HG03521 (cell line): ENCODE results near the gene APOM.

ENCODE experiments used
- ATAC-seq: cut with Tn5 transposase; IDR thresholded peaks from one replicate; pipeline ENCODE4 v1.9.1; 2021; ENCODE audit warnings: mild to moderate bottlenecking, moderate library complexity; ENCODE audit not compliant: unreplicated experiment

The APOM gene

DNA sequence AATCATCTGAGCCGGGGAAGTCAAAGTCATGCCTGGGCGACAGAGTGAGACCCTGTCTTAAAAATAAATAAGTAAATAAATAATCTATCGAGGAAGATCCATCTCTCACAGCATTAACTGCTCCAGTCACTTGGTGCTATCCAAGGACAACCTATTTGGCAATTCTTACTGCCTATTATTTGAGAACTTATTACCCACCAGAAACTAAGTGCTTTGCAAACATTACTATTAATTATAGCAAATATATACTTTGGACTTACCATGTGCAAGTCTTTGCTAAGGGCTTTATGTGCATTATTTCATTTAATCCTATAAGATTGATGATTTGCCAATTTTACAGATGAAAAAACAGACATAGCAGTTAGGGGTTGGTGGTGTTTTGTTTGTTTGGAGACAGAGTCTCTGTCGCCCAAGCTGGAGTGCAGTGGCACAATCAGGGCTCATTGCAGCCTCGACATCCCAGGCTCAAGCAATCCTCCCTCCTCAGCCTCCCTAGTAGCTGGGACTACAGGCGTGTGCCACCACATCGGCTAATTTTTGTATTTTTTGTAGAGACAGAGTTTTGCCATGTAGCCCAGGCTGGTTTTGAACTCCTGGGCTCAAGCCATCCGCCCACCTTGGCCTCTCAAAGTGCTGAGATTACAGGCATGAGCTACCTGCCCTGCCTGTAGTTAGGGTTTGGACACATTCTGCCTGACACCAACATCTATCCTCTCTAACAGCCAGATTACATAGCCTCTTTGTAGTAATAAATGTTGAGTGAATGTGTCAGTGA, 933 bp upstream of the APOM start:
- no peak for ATAC-seq

DNA sequence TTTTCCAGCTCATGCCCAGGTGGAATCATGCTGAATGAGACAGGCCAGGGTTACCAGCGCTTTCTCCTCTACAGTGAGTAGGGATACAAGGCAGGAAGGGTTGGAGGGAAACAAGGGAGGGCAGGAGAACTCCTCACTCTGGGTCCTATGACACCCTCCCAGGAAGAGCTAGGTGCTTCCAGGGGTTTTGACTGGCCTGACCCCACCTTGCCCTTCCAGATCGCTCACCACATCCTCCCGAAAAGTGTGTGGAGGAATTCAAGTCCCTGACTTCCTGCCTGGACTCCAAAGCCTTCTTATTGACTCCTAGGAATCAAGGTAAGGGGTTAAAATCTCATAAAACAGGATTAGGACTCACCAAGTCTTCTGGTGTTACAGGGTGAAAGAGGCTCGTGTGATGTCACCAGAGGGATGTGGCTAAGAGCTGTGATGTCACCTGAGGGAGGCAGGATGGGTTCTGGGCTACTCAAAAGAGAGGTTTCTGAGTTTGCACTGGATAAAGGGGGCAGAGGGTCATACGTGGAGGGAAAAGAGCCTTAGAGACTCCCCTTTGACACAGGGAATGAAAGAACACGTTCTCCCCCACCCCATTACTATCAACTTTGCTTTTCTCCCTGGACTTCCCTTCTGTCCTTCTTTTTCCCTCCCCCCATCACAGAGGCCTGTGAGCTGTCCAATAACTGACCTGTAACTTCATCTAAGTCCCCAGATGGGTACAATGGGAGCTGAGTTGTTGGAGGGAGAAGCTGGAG, 1.9 kb downstream of the APOM start:
- no peak for ATAC-seq

DNA sequence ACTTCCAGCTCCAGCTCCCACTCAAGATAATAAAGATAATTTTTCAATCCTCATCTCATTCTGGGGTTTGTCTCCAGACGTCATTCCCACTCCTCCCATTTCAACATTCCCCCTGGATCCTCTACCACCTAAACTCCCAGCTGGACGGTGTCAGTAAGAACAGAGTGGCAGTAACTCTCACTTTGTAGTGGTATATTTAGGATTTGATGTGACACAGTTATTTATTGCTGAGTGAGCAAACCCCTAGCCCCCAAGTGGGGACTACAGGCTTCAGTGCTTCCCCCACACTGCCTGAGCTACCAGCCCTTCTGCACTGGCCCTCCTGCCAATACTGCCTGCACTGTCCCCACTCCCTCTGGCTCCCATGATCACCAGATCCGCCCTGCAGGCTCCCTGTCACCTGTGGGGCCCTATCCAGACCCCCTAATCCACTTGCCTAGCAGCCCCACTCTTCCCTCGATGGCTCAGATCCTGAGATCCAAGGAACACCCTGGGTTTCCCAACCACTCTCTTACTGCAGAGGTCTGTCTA, 2.5 kb downstream of the APOM start:
- no peak for ATAC-seq

DNA sequence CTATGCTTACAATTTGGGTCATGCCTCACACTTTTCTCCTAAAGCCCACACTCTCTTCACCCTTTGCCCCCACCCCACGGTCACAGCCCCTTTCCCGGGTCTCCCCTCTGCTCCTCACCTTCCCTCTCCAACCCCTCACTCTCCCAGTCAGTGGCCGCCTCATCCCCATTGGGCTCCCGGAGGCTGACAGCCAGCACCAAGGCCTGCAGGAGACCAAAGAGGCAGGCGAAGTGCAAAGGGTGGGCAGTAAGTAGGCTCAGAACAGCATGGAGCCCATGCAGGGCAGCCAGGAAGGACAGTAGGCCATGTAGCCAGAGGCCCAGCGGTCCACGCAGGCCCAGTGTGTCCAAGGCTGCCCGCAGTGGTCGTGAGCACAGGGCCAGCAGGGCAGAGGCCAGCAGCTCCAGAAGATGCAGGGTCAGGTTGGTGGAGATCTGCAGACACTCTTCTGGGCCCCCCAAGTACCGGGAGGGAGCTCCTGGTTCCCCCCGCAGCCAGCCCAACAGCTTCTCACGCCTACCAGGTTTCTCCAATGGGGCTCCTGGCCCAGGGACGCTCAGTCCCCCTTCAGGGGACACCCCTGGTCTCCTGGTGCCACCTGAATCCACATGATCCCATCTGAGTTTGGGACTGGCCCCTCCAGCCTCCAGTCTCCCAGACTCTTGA, 3.4 kb downstream of the APOM start:
- ATAC-seq: no peak

DNA sequence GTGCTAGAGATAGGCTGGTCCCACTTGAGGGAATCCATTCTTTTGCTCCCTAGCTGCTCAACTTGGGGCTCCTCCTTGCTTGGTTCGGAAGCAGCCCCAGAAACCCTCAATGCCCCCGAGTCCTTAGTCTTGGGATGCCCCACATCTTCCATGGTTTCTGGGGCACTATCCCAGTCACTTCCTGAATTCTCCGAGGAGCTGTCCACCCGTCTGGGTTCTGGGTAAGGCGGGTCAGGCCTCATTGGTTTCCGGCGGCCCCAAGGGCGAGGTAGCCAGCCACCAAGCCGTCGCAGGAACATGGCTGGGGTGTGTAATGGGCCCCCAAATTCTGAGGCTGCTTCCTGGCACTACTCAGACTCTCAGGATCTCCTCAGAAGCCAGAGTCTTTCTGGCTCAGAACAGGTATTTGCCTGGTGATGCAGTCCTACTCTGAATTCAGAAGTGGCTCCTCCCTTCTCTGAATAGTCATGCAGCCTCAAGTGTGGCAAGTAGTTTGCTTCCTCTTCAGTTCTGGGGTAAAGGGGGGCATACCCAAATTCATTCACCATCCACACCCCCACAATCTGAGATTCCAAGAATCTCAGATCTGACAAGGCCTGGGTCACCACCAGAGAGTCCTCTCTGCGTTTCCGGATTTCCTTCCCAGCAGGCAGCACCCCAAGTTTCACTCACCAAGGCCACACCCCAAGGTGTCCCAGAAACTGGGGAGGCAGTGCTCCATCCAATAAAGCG, 4.1 kb downstream of the APOM start:
- ATAC-seq: no peak

- peak; percentile 38 for ATAC-seq
These were observed 4.9 kb downstream of the APOM start, which contains the start of gene C6orf47 for GRCh38 chr6:31660381-31661261. Gene C6orf47, minus strand, starts transcription at chr6:31660778. Its CDS starts 831 bp downstream, at chr6:31659947.

DNA sequence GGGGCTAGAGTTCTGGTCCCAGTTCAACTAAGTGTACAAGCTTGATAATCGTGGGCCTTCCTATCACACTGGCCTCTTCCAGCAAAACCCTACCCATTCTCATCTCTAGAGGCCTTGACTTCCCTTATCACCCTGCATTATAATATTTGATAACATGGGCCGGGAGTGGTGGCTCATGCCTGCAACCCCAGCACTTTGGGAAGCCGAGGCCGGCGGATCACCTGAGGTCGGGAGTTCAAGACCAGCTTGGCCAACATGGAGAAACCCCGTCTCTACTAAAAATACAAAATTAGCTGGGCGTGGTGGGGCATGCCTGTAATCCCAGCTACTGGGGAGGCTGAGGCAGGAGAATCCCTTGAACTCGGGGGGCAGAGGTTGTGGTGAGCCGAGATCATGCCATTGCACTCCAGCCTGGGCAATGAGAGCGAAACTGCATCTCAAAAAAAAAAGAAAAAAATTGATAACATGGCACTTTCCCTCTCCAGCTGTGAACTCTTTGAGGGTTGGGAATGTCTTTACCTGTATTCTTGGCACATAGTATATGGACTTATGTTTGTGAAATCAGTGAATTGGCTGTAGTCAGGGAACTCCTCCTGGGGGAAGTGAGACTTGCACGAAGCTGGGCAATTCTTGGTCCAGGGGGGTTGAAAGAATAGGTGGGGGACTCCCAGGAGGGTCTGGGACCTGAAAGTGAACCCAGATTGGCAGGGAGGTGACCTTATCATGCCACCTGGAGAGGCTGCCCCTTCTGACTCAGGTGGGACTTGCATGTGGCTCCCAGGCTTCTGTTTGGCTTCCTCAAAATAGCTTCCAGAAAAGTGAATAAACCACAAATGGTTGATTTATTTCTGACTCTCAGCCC, 5.8 kb downstream of the APOM start:
- ATAC-seq: no peak

GRCh38 chr6:31662124-31662723, 6.5 kb downstream of the APOM start:
- no peak for ATAC-seq

DNA sequence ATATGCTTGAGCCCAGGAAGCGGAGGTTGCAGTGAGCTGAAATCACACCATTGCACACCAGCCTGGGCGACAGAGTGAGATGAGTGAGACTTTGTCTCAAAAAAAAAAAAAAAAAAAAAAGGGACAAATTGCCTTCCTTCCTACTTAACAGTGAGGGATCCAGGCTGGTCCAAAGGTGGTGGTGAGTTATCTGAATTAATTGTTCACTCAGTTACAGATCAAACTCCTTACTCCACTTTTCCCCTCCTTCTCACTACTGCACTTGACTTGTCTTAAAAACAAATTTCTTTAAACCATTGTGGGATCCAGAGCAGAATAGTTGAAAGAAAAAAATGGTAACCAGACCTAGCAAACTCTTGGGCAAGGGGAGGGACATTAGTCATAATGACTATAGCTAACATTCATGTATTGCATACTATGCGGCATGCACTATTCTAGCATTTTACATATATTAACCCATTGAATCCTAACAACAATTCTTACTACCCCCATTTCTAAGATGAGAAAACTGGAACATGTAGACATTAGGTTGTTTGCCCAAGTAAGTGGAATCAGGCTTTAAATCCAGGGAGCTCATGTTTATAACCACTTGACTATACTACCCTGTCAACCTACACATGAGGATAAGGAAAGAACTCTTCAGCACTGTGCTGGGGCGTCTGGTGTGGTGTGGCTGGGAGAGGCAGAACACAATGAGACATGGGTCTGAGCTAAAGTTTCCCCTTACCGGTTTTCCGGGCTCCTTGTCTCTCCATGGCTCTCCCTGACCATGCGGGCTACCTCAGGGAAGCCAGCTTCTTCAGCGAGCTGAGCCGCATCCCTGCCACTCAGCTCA, 7.6 kb downstream of the APOM start:
- ATAC-seq: no peak

- ATAC-seq: no peak
These were observed 8.5 kb downstream of the APOM start for GRCh38 chr6:31663961-31664789.

- peak; percentile 28 for ATAC-seq
These were observed 9.3 kb downstream of the APOM start, which contains the start of gene GPANK1 for GRCh38 chr6:31664790-31665500. Gene GPANK1, minus strand, starts transcription at chr6:31664997. Its CDS starts 519 bp downstream, at chr6:31664478.

DNA sequence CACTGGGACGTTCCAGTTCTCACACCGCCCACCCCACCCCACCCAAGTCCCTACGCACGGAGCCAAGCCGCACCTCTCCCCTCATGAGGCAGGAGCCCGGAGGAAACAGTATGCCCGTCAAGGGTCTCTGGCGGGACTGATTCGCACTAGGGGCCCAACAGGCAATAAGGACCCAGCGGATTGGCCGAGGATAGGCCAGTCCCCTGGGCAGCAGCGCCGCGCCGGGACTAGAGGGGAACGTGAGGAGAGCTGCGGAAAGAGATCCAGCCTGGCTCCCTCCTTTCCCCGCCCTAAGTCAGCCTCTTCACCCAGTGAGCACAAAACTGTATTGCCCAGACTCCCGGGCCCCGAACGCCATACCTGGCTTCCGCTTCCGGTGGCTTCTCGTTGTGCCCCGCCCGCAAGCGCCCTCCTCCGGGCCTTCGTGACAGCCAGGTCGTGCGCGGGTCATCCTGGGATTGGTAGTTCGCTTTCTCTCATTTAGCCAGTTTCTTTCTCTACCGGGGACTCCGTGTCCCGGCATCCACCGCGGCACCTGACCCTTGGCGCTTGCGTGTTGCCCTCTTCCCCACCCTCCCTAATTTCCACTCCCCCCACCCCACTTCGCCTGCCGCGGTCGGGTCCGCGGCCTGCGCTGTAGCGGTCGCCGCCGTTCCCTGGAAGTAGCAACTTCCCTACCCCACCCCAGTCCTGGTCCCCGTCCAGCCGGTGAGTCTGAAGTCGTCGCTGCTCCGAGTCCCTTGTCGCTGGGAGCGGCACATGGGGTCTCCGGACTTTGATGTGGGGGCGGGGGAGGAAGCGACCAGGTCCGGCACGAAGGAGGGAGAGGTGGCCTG, 10.0 kb downstream of the APOM start, which contains the start of gene CSNK2B:
Gene CSNK2B (plus strand): TSS at position 580 of the 836 bp plus-strand sequence. CDS start 752 bp downstream, outside the sequence.
- peak; percentile 73 for ATAC-seq

- no peak for ATAC-seq
These were observed 10.8 kb downstream of the APOM start for GRCh38 chr6:31666337-31666965.

- no peak for ATAC-seq
These were observed 14.0 kb downstream of the APOM start, which contains the start of gene LY6G5B for GRCh38 chr6:31669676-31670075. Gene LY6G5B, plus strand, starts transcription at chr6:31669976. Its CDS starts 975 bp downstream, at chr6:31670951.
